Ureter (tissue), 1 donor: ENCODE data around the gene SMIM13. TPM values are rescaled to one million over a fixed set of nuclear protein-coding genes. Genes with fewer than 3 reads are reported as not detected.

ENCODE experiments used
- DNase-seq: peaks from one replicate; pipeline ENCODE4 v3.0.0-alpha.2; 2020; ENCODE audit warnings: low spot score
- total RNA-seq: library from RNA; stranded (reverse); gene quantifications from one replicate; pipeline ENCODE4 v1.2.4, GENCODE V29; 2023
- donor health status: DM: yes; HTN: yes; CAD: no.

The SMIM13 gene
- total RNA-seq, 1 donor from 2014 or later = 6.7 TPM

GRCh38 chr6:11121851-11122250 is 28.2 kb downstream of the SMIM13 start:
- no peak for DNase-seq

GRCh38 chr6:11122380-11122779 is 28.7 kb downstream of the SMIM13 start:
- DNase-seq = no peak

GRCh38 chr6:11123978-11124377 is 30.3 kb downstream of the SMIM13 start:
- DNase-seq = no peak

- no peak for DNase-seq
Measured at GRCh38 chr6:11126876-11127275, 33.2 kb downstream of the SMIM13 start.

- DNase-seq = no peak
Measured at GRCh38 chr6:11128608-11129007, 35.0 kb downstream of the SMIM13 start.

- no peak for DNase-seq
Measured at GRCh38 chr6:11129908-11130565, 36.4 kb downstream of the SMIM13 start.

GRCh38 chr6:11130605-11131004 is 37.0 kb downstream of the SMIM13 start:
- DNase-seq = no peak

GRCh38 chr6:11132194-11132888 is 38.7 kb downstream of the SMIM13 start:
- no peak for DNase-seq

GRCh38 chr6:11133281-11133680 is 39.6 kb downstream of the SMIM13 start:
- no peak for DNase-seq

- no peak for DNase-seq
Measured at GRCh38 chr6:11136809-11137208, 43.2 kb downstream of the SMIM13 start.

GRCh38 chr6:11139051-11139960 is 45.7 kb downstream of the SMIM13 start:
- no peak for DNase-seq

- no peak for DNase-seq
Measured at GRCh38 chr6:11140056-11140455, 46.4 kb downstream of the SMIM13 start.

GRCh38 chr6:11141295-11141694 is 47.7 kb downstream of the SMIM13 start:
- no peak for DNase-seq

- DNase-seq = no peak
Measured at GRCh38 chr6:11142296-11143027, 48.8 kb downstream of the SMIM13 start.

GRCh38 chr6:11143394-11144371 is 50.0 kb downstream of the SMIM13 start:
- DNase-seq = peak; percentile 76

GRCh38 chr6:11144393-11144851 is 50.8 kb downstream of the SMIM13 start:
- DNase-seq = peak; percentile 76

GRCh38 chr6:11146117-11146826 is 52.6 kb downstream of the SMIM13 start:
- no peak for DNase-seq

GRCh38 chr6:11149551-11149950 is 55.9 kb downstream of the SMIM13 start:
- no peak for DNase-seq

GRCh38 chr6:11151488-11151887 is 57.9 kb downstream of the SMIM13 start:
- DNase-seq = no peak

GRCh38 chr6:11152581-11152980 is 58.9 kb downstream of the SMIM13 start:
- DNase-seq = no peak
